SU-DHL-6 (cell line): ENCODE data around the gene SULT1A4.
"Not testable (repeated sequence)": the region's sequence is repeated elsewhere in the genome, so short reads cannot be mapped to it uniquely, and the experiment has no call there.

Experiments
- H2AFZ ChIP-seq: fragments of 200-600 bp; sonication (generic); 2 replicates; pipeline ENCODE4 v1.6.1; 2014; ENCODE audit warnings: low read depth, mild to moderate bottlenecking, moderate library complexity, mixed read lengths, antibody characterized with exemption, low read length; ENCODE audit not compliant: severe bottlenecking
- H3F3A ChIP-seq: fragments of 200-600 bp; shearing (Covaris generic); 2 replicates; pipeline ENCODE4 v1.6.0; 2016; ENCODE audit warnings: antibody characterized with exemption, mild to moderate bottlenecking; ENCODE audit not compliant: insufficient read depth
- H3K27ac ChIP-seq: fragments of 200-600 bp; sonication (generic); 2 replicates; pipeline ENCODE4 v1.5.1; 2016; ENCODE audit warnings: low read depth, mild to moderate bottlenecking, low read length, moderate library complexity, mixed read lengths
- H3K27me3 ChIP-seq: fragments of 200-600 bp; sonication (generic), shearing (Covaris generic); 2 replicates; pipeline ENCODE4 v1.6.0; 2014; ENCODE audit warnings: mild to moderate bottlenecking, low read length
- H3K36me3 ChIP-seq: fragments of 200-600 bp; sonication (generic); 2 replicates; pipeline ENCODE4 v1.6.1; 2014; ENCODE audit warnings: mild to moderate bottlenecking, low read length, mixed read lengths
- H3K4me2 ChIP-seq: fragments of 300-600, 200-600 bp; shearing (Covaris generic), sonication (generic); 2 replicates; pipeline ENCODE4 v1.6.0; 2014; ENCODE audit warnings: low read length, low read depth, mild to moderate bottlenecking; ENCODE audit not compliant: poor library complexity, severe bottlenecking
- H3K4me3 ChIP-seq: fragments of 200-600 bp; sonication (generic); 2 replicates; pipeline ENCODE4 v1.5.1; 2014; ENCODE audit warnings: antibody characterized with exemption, low read length, mild to moderate bottlenecking, mixed read lengths; ENCODE audit not compliant: insufficient read depth, poor library complexity, severe bottlenecking
- H3K79me2 ChIP-seq: fragments of 200-600 bp; sonication (generic); 2 replicates; pipeline ENCODE4 v1.6.1; 2014; ENCODE audit warnings: mild to moderate bottlenecking, low read length, moderate library complexity; ENCODE audit not compliant: insufficient read depth
- H3K9ac ChIP-seq: fragments of 200-600 bp; sonication (generic); 2 replicates; pipeline ENCODE4 v1.7.0; 2014; ENCODE audit warnings: mild to moderate bottlenecking, low read length
- H3K9me2 ChIP-seq: fragments of 200-600 bp; sonication (generic); replicated peaks from 2 replicates; pipeline ENCODE4 v1.6.1; 2014; ENCODE audit warnings: low read length; ENCODE audit not compliant: insufficient read depth
- H3K9me3 ChIP-seq: fragments of 200-600 bp; sonication (generic); 2 replicates; pipeline ENCODE4 v1.6.1; 2014; ENCODE audit warnings: low read length, mixed read lengths; ENCODE audit not compliant: insufficient read depth
- H4K20me1 ChIP-seq: fragments of 200-600 bp; sonication (generic); 2 replicates; pipeline ENCODE4 v1.6.1; 2014; ENCODE audit warnings: low read depth, mild to moderate bottlenecking, antibody characterized with exemption, low read length, moderate library complexity, mixed read lengths

Gene SULT1A4

DNA sequence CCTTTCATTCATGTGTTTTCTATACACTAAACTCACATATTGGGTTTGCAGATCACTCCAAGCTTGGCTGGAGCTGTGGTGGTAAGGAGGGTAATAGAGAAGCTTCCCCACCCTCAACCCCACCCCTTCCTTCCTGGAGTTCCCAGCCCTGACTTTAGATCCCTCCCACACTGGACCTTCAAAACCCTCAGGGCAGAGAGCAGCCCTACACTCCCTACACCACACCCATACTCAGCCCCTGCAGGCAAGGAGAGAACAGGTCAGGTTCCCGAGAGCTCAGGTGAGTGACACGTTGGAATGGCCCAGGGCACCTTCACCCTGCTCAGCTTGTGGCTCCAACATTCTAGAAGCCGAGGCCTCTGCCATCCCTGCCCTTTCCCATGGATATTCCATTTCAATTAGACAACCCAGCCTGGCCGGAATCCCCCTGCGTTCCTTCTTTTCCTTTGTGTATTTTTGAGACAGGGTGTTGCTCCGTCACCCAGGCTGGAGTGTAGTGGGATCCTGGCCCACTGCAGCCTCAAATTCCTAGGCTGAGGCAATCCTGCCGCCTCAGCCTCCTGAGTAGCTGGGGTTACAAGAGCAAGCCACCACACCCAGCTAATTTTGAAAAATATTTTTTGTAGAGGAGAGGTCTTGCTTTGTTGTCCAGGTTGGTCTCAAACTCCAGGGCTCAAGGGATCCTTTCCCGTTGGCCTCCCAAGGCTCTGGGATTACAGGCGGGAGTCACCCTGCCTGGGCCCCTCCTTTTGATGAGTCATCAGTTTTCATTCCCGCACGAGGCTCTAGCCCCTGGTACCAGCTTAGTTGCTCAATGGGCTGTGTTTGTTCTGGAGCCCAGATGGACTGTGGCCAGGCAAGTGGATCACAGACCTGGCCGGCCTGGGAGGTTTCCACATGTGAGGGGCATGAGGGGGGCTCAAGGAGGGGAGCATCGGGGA is at the start of gene SULT1A4:
SULT1A4 (plus strand) TSS at position 208 of the 941 bp plus-strand sequence. CDS start 1,473 bp downstream, outside the sequence.
- not testable (repeated sequence) for H3K4me2 ChIP-seq, H3K4me3 ChIP-seq, H3K27me3 ChIP-seq, H4K20me1 ChIP-seq, H3K27ac ChIP-seq, H3K79me2 ChIP-seq, H3K36me3 ChIP-seq, H3K9ac ChIP-seq, H2AFZ ChIP-seq, H3K9me2 ChIP-seq, H3F3A ChIP-seq, H3K9me3 ChIP-seq

DNA sequence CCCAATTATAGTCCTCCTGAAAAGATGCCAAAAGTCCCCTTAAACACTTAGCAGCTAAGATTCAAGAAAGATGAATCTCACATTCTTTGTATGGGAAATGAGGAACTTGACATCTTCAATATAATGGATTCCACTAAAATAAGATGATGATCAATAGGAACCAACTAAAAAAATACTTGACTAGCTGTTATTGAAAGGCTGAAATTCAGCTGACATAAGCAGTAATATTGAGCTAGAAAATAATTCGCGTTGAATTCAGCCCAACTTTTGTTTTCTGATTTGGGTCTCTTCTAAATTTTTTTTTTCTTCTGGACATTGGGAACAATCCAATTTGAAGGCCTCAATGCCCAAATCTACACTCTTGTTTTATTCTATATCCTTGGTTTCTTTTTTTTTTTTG is 36.1 kb upstream of the SULT1A4 start:
- not testable (repeated sequence) for H3K9me3 ChIP-seq, H3K4me2 ChIP-seq, H3K36me3 ChIP-seq, H3K9ac ChIP-seq, H3K27ac ChIP-seq, H3K4me3 ChIP-seq, H4K20me1 ChIP-seq, H3K27me3 ChIP-seq, H3F3A ChIP-seq, H3K79me2 ChIP-seq, H3K9me2 ChIP-seq, H2AFZ ChIP-seq

DNA sequence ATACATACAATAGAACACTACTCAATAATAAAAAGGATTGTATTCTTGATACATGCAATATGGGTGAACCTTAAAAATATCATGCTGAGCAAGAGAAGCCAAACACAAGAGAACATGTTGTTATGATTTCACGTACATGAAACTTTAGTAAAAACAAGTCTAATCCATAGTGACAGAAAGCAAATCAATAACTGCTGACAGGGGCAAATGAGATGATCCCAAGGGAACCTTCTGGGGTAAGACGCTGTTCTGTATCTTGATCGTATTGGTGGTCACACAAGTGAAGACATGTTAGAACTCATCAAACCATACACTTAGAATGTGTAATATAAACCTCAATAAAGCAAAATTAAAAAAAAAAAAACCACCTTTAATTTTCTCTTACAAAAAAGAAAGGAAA is 34.3 kb upstream of the SULT1A4 start:
- not testable (repeated sequence) for H3K9me3 ChIP-seq, H3K4me2 ChIP-seq, H3K9ac ChIP-seq, H3K9me2 ChIP-seq, H3K27ac ChIP-seq, H3K36me3 ChIP-seq, H3F3A ChIP-seq, H3K79me2 ChIP-seq, H3K4me3 ChIP-seq, H2AFZ ChIP-seq, H4K20me1 ChIP-seq, H3K27me3 ChIP-seq

DNA sequence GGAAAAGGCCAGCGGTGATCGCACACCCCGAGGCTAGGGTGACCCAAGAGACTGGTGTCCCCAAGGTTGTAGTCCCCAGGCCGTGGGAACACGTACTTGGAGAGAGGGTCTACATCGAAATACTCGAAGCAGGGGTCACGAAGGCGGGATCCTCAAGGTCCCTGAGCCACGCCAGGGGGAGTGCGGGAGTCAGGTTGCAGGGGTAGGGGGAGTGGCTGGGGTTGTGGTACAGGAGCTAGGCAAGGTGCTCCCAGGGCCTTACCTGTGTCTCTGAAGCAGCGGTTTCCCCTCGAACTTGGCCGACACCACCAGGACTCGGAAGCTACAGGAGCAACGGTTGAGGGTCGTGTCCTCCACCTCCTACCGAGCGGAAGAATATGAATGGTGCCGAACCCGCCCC is 6.0 kb upstream of the SULT1A4 start:
- H3K4me3 ChIP-seq, H3F3A ChIP-seq, H3K79me2 ChIP-seq, H3K4me2 ChIP-seq, H3K27ac ChIP-seq, H4K20me1 ChIP-seq, H3K9ac ChIP-seq, H3K9me3 ChIP-seq, H3K36me3 ChIP-seq, H3K9me2 ChIP-seq, H2AFZ ChIP-seq, H3K27me3 ChIP-seq: not testable (repeated sequence)

DNA sequence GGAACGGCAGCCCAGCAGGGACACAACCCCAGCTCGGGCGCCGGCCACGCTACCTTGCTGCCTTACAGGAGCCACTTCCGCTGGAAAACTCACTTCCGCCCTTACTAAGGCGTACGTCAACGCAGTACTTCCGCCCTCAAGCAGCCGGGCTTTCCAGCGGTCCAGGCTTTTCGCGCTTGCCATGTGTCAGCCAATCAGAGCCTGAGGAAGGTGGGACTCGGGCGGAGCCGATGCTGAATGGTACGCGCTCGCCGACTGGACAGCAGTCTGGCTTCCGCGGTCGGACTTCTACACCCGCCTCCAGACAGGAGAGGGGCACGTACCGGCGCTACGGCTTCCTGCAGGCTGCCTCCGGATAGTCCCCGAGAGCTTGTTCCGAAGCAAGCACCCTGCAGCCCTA is 5.4 kb upstream of the SULT1A4 start, which contains the start of the genes BOLA2 and SLX1B:
BOLA2 (minus strand) TSS at position 83 of the 400 bp plus-strand sequence. CDS start 98 bp downstream, outside the sequence.
SLX1B (plus strand) TSS at position 265 of the 400 bp plus-strand sequence.
- not testable (repeated sequence) for H3K79me2 ChIP-seq, H4K20me1 ChIP-seq, H3K9me3 ChIP-seq, H3K9ac ChIP-seq, H3K36me3 ChIP-seq, H3K27ac ChIP-seq, H3K27me3 ChIP-seq, H3K4me2 ChIP-seq, H3F3A ChIP-seq, H2AFZ ChIP-seq, H3K9me2 ChIP-seq, H3K4me3 ChIP-seq

DNA sequence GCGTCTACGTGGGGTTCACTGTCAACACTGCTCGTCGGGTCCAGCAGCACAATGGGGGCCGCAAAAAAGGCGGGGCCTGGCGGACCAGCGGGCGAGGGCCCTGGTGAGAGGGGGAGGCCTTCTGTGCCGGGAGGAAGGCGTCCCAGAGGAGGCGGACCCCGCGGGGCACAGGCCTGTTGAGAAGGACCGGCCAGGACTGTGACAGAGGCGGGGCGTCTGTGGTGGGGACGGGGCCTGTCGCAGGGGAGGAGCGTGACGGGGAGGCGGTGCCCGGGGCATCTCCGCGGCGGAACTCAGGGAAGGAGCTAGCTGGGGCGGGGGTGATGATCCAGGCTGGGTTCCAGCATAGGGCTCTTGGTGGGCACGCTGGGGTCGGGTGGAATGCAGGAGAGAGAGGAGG is 4.9 kb upstream of the SULT1A4 start:
- H3K9ac ChIP-seq: not testable (repeated sequence)

DNA sequence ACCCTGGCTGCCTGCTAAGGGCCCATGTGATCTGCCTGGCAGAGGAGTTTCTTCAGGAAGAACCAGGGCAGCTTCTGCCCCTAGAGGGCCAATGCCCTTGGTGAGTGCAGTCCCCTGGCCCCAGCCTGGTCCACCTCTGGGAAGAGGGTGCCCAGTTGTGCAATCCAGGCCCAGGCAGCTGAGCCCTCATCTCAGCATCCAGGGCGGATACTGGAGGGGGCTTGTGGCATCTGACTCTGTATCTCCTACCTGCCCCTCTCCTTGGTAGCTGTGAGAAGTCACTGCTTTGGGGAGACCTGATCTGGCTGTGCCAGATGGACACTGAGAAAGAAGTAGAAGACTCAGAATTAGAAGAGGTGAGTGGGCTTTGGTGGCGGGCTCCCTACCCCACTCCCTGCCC is 2.1 kb upstream of the SULT1A4 start:
- H3K4me2 ChIP-seq, H3K9me3 ChIP-seq, H3K36me3 ChIP-seq, H4K20me1 ChIP-seq, H3F3A ChIP-seq, H3K4me3 ChIP-seq, H3K79me2 ChIP-seq, H3K27ac ChIP-seq, H3K27me3 ChIP-seq, H3K9me2 ChIP-seq, H2AFZ ChIP-seq, H3K9ac ChIP-seq: not testable (repeated sequence)

More for the DNA sequence above, 4.9 kb upstream of the SULT1A4 start:
- H3K27me3 ChIP-seq, H3K4me2 ChIP-seq, H3K27ac ChIP-seq, H4K20me1 ChIP-seq, H3K9me3 ChIP-seq, H3K4me3 ChIP-seq, H3K79me2 ChIP-seq, H3F3A ChIP-seq, H2AFZ ChIP-seq, H3K9me2 ChIP-seq, H3K36me3 ChIP-seq: not testable (repeated sequence)

DNA sequence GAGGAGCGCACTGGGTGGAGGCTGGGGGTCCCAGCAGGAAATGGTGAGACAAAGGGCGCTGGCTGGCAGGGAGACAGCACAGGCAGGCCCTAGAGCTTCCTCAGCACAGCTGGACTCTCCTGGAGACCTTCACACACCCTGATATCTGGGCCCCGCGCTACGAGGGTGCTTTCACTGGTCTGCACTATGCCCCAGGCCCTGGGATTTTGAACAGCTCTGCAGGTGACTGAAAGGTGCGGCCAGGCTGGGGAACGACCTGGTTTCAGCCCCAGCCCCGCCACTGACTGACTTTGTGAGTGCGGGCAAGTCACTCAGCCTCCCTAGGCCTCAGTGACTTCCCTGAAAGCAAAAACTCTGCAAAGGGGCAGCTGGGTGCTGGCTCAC is 926 bp downstream of the SULT1A4 start:
- not testable (repeated sequence) for H4K20me1 ChIP-seq, H3K9me2 ChIP-seq, H3F3A ChIP-seq, H3K9me3 ChIP-seq, H3K9ac ChIP-seq, H3K4me2 ChIP-seq, H3K79me2 ChIP-seq, H3K27ac ChIP-seq, H3K4me3 ChIP-seq, H3K36me3 ChIP-seq, H2AFZ ChIP-seq, H3K27me3 ChIP-seq
